Neural progenitor cell (in vitro differentiated cells): ENCODE data around the gene RASSF3.

Experiments
- EZH2 ChIP-seq: fragments of 200-600 bp; sonication (generic); IDR thresholded peaks from 2 replicates; pipeline ENCODE4 v1.6.1; 2017; ENCODE audit warnings: antibody characterized with exemption, mild to moderate bottlenecking, moderate library complexity
- EZH2phosphoT487 ChIP-seq: fragments of 200-600 bp; sonication (generic); IDR thresholded peaks from 2 replicates; pipeline ENCODE4 v1.6.1; 2017; ENCODE audit warnings: antibody characterized with exemption
- TF ChIP-seq, protein P1 (sequence below): fragments of 200-600 bp; sonication (generic); IDR thresholded peaks from 2 replicates; pipeline ENCODE4 v1.5.1; 2017; ENCODE audit warnings: antibody characterized with exemption, mild to moderate bottlenecking

DNA sequence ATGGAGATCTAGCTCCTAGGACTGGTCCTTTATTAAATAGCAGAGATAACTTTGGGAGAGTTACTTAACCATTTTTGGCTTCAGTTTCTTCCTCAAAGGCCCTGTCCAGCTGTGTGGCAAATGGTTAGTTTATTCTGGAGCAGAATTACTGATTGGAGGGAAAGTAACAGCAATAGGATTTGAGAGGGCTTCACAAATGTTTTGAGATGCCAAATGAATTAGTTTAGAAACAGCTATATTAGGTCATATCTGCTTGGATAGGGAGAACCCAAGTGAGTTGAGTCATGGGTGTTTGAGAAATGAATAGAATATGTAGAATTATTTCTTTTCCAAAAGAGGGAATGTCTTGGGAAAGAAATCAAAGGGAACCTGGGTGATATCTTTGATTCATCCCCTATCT is 17.5 kb downstream of the RASSF3 start:
- TF ChIP-seq, protein P1, sequence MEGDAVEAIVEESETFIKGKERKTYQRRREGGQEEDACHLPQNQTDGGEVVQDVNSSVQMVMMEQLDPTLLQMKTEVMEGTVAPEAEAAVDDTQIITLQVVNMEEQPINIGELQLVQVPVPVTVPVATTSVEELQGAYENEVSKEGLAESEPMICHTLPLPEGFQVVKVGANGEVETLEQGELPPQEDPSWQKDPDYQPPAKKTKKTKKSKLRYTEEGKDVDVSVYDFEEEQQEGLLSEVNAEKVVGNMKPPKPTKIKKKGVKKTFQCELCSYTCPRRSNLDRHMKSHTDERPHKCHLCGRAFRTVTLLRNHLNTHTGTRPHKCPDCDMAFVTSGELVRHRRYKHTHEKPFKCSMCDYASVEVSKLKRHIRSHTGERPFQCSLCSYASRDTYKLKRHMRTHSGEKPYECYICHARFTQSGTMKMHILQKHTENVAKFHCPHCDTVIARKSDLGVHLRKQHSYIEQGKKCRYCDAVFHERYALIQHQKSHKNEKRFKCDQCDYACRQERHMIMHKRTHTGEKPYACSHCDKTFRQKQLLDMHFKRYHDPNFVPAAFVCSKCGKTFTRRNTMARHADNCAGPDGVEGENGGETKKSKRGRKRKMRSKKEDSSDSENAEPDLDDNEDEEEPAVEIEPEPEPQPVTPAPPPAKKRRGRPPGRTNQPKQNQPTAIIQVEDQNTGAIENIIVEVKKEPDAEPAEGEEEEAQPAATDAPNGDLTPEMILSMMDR = no peak
- no peak for TF ChIP-seq EZH2
- TF ChIP-seq EZH2phosphoT487 = no peak
